HEK293 (cell line): ENCODE data around the gene BET1L.
"Not testable (repeated sequence)": the region's sequence is repeated elsewhere in the genome, so short reads cannot be mapped to it uniquely, and the experiment has no call there.

ENCODE experiments used
- CTCF ChIA-PET: fragments of 350-600 bp; formaldehyde crosslinking; extraction: SDS; loops from one replicate; lab custom pipeline; 2021; ENCODE audit warnings: antibody characterized with exemption; lab: Yijun Ruan, JAX
- POLR2A ChIA-PET: fragments of 300-600 bp; formaldehyde crosslinking; extraction: SDS; loops from one replicate; lab custom pipeline; 2020; ENCODE audit warnings: antibody characterized with exemption, inconsistent platforms; lab: Yijun Ruan, JAX
- H3K27ac ChIP-seq: fragments of 200-500 bp; sonication (Bioruptor generic); 2 replicates; pipeline ENCODE4 v1.5.1; 2014; ENCODE audit warnings: low read depth, low read length, control low read depth, inconsistent platforms; ENCODE audit errors: extremely low read depth
- H3K36me3 ChIP-seq, 2 experiments: fragments of 200-500 bp in 1 of 2; sonication (Bioruptor generic) in 1 of 2; 1 replicate in 1 of 2; 2 replicates in 1 of 2; pipeline ENCODE4 v1.5.1; 2014 to 2017; ENCODE audit warnings: inconsistent platforms in 2 of 2, low read length in 2 of 2; ENCODE audit not compliant: control insufficient read depth in 2 of 2, insufficient read depth in 1 of 2
- H3K4me1 ChIP-seq: fragments of 200-500 bp; sonication (Bioruptor generic); 2 replicates; pipeline ENCODE4 v1.5.1; 2014; ENCODE audit warnings: mild to moderate bottlenecking, low read length, inconsistent platforms; ENCODE audit not compliant: control insufficient read depth, insufficient read depth
- H3K4me3 ChIP-seq: 2 replicates; pipeline ENCODE4 v1.5.1; 2011; ENCODE audit warnings: low read depth, mild to moderate bottlenecking, control low read depth, low read length, moderate library complexity
- H3K9me3 ChIP-seq: fragments of 200-500 bp; sonication (Bioruptor generic); 2 replicates; pipeline ENCODE4 v1.5.1; 2014; ENCODE audit warnings: low read depth, low read length, inconsistent platforms; ENCODE audit not compliant: control insufficient read depth, insufficient read depth
- HOXD13 ChIP-seq: sonication (generic); formaldehyde crosslinking; IDR thresholded peaks from 2 replicates; pipeline ENCODE4 v1.8.0; 2022; ENCODE audit warnings: missing genetic modification reagents, borderline replicate concordance
- KLF10 ChIP-seq: fragments of 450-650 bp; IDR thresholded peaks from 2 replicates; pipeline ENCODE4 v1.5.1; 2018; ENCODE audit warnings: missing biosample characterization, mild to moderate bottlenecking, missing genetic modification characterization
- KLF16 ChIP-seq: fragments of 450-650 bp; formaldehyde crosslinking; IDR thresholded peaks from 2 replicates; pipeline ENCODE4 v1.5.1; 2017; ENCODE audit warnings: missing biosample characterization, missing genetic modification characterization
- KLF7 ChIP-seq: fragments of 450-650 bp; formaldehyde crosslinking; IDR thresholded peaks from 2 replicates; pipeline ENCODE4 v1.5.1; 2016; ENCODE audit warnings: missing biosample characterization, missing genetic modification characterization, borderline replicate concordance
- MEIS1 ChIP-seq: sonication (generic); formaldehyde crosslinking; IDR thresholded peaks from 2 replicates; pipeline ENCODE4 v1.8.1; 2022; ENCODE audit warnings: missing genetic modification reagents, mild to moderate bottlenecking, borderline replicate concordance
- OVOL3 ChIP-seq: fragments of 450-650 bp; formaldehyde crosslinking; IDR thresholded peaks from 2 replicates; pipeline ENCODE4 v1.5.1; 2016; ENCODE audit warnings: missing biosample characterization, missing genetic modification characterization
- YY2 ChIP-seq: fragments of 450-650 bp; formaldehyde crosslinking; IDR thresholded peaks from 2 replicates; pipeline ENCODE4 v1.5.1; 2016; ENCODE audit warnings: missing biosample characterization, missing genetic modification characterization
- ZBTB17 ChIP-seq: fragments of 450-650 bp; formaldehyde crosslinking; IDR thresholded peaks from 2 replicates; pipeline ENCODE4 v1.5.1; 2016; ENCODE audit warnings: missing biosample characterization, missing genetic modification characterization
- ZNF121 ChIP-seq: fragments of 450-650 bp; formaldehyde crosslinking; IDR thresholded peaks from 2 replicates; pipeline ENCODE4 v1.5.1; 2016; ENCODE audit warnings: missing biosample characterization, missing genetic modification characterization
- ZNF175 ChIP-seq: fragments of 450-650 bp; formaldehyde crosslinking; IDR thresholded peaks from 2 replicates; pipeline ENCODE4 v1.5.1; 2016; ENCODE audit warnings: missing biosample characterization, missing genetic modification characterization
- ZNF24 ChIP-seq: fragments of 450-650 bp; formaldehyde crosslinking; IDR thresholded peaks from 2 replicates; pipeline ENCODE4 v1.5.1; 2016; ENCODE audit warnings: missing biosample characterization, missing genetic modification characterization
- ZNF341 ChIP-seq: fragments of 450-650 bp; formaldehyde crosslinking; IDR thresholded peaks from 2 replicates; pipeline ENCODE4; 2016; ENCODE audit warnings: low read depth, missing biosample characterization, missing genetic modification characterization
- ZNF473 ChIP-seq: fragments of 450-650 bp; formaldehyde crosslinking; IDR thresholded peaks from 2 replicates; pipeline ENCODE4 v1.5.1; 2017; ENCODE audit warnings: missing biosample characterization, missing genetic modification characterization
- ZNF510 ChIP-seq: fragments of 450-650 bp; formaldehyde crosslinking; IDR thresholded peaks from 2 replicates; pipeline ENCODE4 v1.5.1; 2018; ENCODE audit warnings: mild to moderate bottlenecking, missing genetic modification characterization, missing biosample characterization; ENCODE audit not compliant: insufficient replicate concordance
- ZNF600 ChIP-seq: fragments of 450-650 bp; formaldehyde crosslinking; IDR thresholded peaks from 2 replicates; pipeline ENCODE4 v1.5.1; 2016; ENCODE audit warnings: missing biosample characterization, missing genetic modification characterization
- ZNF76 ChIP-seq: fragments of 450-650 bp; formaldehyde crosslinking; IDR thresholded peaks from 2 replicates; pipeline ENCODE4; 2016; ENCODE audit warnings: low read depth, missing biosample characterization, missing genetic modification characterization, borderline replicate concordance
- ZXDB ChIP-seq: fragments of 450-650 bp; formaldehyde crosslinking; IDR thresholded peaks from 2 replicates; pipeline ENCODE4 v1.5.1; 2016; ENCODE audit warnings: missing biosample characterization, missing genetic modification characterization
- TF ChIP-seq, protein P1 (sequence below): fragments of 450-650 bp; formaldehyde crosslinking; IDR thresholded peaks from 2 replicates; pipeline ENCODE4 v1.5.1; 2016; ENCODE audit warnings: missing biosample characterization, missing genetic modification characterization
- TF ChIP-seq, protein P2 (sequence below): fragments of 450-650 bp; formaldehyde crosslinking; conservative IDR thresholded peaks from 2 replicates; pipeline ENCODE4 v1.5.1; 2016; ENCODE audit warnings: low read depth, missing biosample characterization, missing genetic modification characterization
- TF ChIP-seq, protein P3 (sequence below): fragments of 450-650 bp; formaldehyde crosslinking; IDR thresholded peaks from 2 replicates; pipeline ENCODE4 v1.5.1; 2017; ENCODE audit warnings: missing biosample characterization, missing genetic modification characterization

Gene BET1L

DNA sequence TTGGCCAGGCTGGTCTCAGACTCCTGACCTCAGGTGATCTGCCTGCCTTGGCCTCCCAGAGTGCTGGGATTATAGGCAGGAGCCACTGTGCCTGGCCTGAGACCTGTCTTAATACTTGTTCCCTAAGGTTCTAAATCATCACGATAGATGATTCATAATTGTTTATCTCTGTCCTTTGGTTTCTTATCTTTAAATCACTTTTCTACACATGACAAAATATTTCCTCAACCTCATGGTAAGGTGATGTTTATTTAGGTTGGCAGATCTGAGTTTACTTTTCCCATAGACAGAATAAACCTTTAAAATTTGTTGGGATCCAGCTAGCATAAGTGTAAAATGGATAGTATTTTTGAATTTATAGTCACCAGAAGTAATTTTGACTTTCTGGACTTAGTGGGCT, 33.1 kb upstream of the BET1L start:
- ChIA-PET POLR2A (interaction anchor here (1.1 kb wide), 1 partner anchor 33 kb away, joined by 3 read pairs; the partner anchor contains the start of genes BET1L and RIC8A), CTCF (interaction anchor here (3.5 kb wide), 1 partner anchor 11 kb away, joined by 31 read pairs; no protein-coding TSS in a partner anchor)
- H3K4me3 ChIP-seq = no peak overlapping the region

DNA sequence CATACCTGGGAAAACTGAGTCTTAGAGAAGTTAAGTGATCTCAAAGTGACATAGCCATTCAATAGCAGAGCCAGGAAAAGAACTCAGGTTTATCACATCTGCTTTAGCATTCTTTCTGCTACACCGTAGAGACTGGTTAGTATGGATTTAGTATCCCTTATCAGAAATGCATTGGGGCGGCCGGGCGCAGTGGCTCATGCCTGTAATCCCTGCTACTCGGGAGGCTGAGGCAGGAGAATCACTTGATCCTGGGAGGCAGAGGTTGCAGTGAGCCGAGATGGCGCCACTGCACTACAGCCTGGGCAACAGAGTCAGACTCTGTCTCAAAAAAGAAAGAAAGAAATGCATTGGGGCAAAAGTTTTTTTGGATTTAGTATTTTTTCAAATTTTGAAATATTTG, 31.1 kb upstream of the BET1L start:
- not testable (repeated sequence) for H3K27ac ChIP-seq, H3K9me3 ChIP-seq, H3K4me1 ChIP-seq, H3K4me3 ChIP-seq
- ChIA-PET CTCF (interaction anchor here (1.3 to 3.4 kb wide), 3 partner anchors 10 to 15 kb away, joined by 4 to 35 read pairs (median 5); no protein-coding TSS in a partner anchor), POLR2A (interaction anchor here (3.5 kb wide), 1 partner anchor 32 kb away, joined by 13 read pairs; the partner anchor contains the start of genes BET1L and RIC8A)
- peaks cover 4 to 44% of the 10 kb centered on the region in 2 experiments; a peak in 1 of 3 replicates for H3K36me3 ChIP-seq

More for the DNA sequence above, 33.1 kb upstream of the BET1L start:
- H3K9me3 ChIP-seq = no peaks in the 10 kb centered on the region
- H3K36me3 ChIP-seq = peaks cover 5 to 62% of the 10 kb centered on the region in 2 experiments; a peak in 2 of 3 replicates
- no peaks in the 10 kb centered on the region for H3K4me1 ChIP-seq
- TF ChIP-seq, protein P1, sequence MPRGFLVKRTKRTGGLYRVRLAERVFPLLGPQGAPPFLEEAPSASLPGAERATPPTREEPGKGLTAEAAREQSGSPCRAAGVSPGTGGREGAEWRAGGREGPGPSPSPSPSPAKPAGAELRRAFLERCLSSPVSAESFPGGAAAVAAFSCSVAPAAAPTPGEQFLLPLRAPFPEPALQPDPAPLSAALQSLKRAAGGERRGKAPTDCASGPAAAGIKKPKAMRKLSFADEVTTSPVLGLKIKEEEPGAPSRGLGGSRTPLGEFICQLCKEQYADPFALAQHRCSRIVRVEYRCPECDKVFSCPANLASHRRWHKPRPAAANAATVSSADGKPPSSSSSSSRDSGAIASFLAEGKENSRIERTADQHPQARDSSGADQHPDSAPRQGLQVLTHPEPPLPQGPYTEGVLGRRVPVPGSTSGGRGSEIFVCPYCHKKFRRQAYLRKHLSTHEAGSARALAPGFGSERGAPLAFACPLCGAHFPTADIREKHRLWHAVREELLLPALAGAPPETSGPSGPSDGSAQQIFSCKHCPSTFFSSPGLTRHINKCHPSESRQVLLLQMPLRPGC = no peak
- no peak for TF ChIP-seq ZNF121 (tag by site-specific recombination)
- no peak overlapping the region for H3K27ac ChIP-seq

DNA sequence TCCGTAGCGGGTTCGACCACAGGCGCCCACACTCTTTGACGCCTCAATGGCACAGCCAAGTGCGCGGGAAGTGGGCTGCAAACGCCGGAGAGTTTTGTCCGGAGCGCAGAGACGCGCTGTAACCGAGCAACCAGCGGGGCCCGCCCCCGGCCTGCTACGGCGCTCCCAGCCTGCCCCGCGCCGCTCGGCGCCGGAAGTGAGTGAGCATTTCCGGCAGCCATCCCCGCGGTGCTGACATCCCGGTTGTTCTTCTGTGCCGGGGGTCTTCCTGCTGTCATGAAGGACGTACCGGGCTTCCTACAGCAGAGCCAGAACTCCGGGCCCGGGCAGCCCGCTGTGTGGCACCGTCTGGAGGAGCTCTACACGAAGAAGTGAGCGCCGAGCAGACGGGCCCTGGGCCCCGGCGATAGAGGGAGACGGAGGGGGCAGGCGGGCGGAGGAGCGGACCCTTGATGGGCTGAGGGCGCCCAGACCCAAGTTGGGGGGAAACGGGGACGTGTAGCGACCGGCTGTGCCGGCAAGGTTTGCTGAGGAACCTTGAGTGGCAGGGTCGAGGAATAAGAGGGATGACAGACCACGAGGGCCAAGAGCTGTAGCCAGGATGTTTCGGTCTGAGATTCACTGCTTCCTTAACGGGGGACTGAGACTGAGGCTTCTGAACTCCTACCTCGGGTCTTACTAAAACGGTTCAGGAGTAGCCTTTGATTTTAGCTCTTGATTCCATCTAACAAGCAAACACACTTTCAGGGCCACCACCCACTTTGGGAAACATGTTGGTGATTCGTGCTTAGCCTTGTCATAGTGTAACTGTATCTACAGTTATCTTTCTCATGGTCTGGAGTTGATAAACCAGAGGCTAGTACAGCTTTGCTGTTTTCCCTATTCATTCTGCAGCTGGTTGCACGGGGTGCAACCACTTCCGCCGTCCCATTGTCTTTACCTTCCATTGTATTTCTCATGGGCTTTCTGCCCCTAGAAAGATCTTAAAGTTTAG, 29.9 kb upstream of the BET1L start, which contains the start of gene PSMD13:
TSS of gene PSMD13 (plus strand) at position 203 of the 994 bp plus-strand sequence. CDS start at position 277, 74 bp downstream.
- POLR2A ChIA-PET = interaction anchor here (3.5 kb wide), 1 partner anchor 30 kb away, joined by 13 read pairs; the partner anchor contains the start of genes BET1L and RIC8A
- Histone ChIP-seq H3K4me1 (no peaks in the 10 kb centered on the region), H3K36me3 (peaks cover 4 to 37% of the 10 kb centered on the region in 2 experiments; a peak in 1 of 3 replicates), H3K4me3 (peak within 1 kb of the TSS; percentile 93), H3K9me3 (no peaks in the 10 kb centered on the region), H3K27ac (peak within 1 kb of the TSS; percentile 36; the same call in 1 of the 2 replicates)
- CTCF ChIA-PET = interaction anchor here (1.3 to 3.4 kb wide), 3 partner anchors 14 to 211 kb away, joined by 4 to 35 read pairs (median 6); no protein-coding TSS in a partner anchor
- TF ChIP-seq KLF10 (tag by site-specific recombination) (0 out of 2 replicates have a peak, but pooled peaks have one; percentile 13), ZNF175 (tag by site-specific recombination) (no peak), ZNF341 (tag by site-specific recombination) (peak; percentile 65), ZXDB (peak; percentile 23; the same call in 1 of the 2 replicates), ZNF510 (tag by site-specific recombination) (no peak), OVOL3 (tag by site-specific recombination) (no peak), ZNF24 (tag by site-specific recombination) (no peak), ZBTB17 (tag by site-specific recombination) (0 out of 2 replicates have a peak, but pooled peaks have one; percentile 40), KLF16 (peak; percentile 37; the same call in 1 of the 2 replicates), ZNF473 (tag by site-specific recombination) (no peak), MEIS1 (CRISPR knock-in tag) (no peak), ZNF76 (tag by site-specific recombination) (peak; percentile 87), ZNF600 (no peak), KLF7 (tag by site-specific recombination) (0 out of 2 replicates have a peak, but pooled peaks have one; percentile 25), YY2 (0 out of 2 replicates have a peak, but pooled peaks have one; percentile 6), HOXD13 (CRISPR knock-in tag) (no peak)
- TF ChIP-seq, protein P2, sequence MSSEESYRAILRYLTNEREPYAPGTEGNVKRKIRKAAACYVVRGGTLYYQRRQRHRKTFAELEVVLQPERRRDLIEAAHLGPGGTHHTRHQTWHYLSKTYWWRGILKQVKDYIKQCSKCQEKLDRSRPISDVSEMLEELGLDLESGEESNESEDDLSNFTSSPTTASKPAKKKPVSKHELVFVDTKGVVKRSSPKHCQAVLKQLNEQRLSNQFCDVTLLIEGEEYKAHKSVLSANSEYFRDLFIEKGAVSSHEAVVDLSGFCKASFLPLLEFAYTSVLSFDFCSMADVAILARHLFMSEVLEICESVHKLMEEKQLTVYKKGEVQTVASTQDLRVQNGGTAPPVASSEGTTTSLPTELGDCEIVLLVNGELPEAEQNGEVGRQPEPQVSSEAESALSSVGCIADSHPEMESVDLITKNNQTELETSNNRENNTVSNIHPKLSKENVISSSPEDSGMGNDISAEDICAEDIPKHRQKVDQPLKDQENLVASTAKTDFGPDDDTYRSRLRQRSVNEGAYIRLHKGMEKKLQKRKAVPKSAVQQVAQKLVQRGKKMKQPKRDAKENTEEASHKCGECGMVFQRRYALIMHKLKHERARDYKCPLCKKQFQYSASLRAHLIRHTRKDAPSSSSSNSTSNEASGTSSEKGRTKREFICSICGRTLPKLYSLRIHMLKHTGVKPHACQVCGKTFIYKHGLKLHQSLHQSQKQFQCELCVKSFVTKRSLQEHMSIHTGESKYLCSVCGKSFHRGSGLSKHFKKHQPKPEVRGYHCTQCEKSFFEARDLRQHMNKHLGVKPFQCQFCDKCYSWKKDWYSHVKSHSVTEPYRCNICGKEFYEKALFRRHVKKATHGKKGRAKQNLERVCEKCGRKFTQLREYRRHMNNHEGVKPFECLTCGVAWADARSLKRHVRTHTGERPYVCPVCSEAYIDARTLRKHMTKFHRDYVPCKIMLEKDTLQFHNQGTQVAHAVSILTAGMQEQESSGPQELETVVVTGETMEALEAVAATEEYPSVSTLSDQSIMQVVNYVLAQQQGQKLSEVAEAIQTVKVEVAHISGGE = peak; percentile 7
- TF ChIP-seq, protein P3, sequence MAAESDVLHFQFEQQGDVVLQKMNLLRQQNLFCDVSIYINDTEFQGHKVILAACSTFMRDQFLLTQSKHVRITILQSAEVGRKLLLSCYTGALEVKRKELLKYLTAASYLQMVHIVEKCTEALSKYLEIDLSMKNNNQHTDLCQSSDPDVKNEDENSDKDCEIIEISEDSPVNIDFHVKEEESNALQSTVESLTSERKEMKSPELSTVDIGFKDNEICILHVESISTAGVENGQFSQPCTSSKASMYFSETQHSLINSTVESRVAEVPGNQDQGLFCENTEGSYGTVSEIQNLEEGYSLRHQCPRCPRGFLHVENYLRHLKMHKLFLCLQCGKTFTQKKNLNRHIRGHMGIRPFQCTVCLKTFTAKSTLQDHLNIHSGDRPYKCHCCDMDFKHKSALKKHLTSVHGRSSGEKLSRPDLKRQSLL (tag by site-specific recombination) = no peak
